Coronary artery (tissue), 2 donors: ENCODE measurements around the gene PLPP3.
A peak's percentile ranks its signal among the peaks of the same experiment; 100 is the strongest.

ENCODE experiments used
- DNase-seq: peaks from one replicate; pipeline ENCODE4 v3.0.0-alpha.2; 2017; ENCODE audit warnings: low spot score
- H3K27ac ChIP-seq, 2 donors: fragments of 200-600 bp; sonication (generic); one replicate each; pipeline ENCODE4 v1.5.1; 2016 to 2019
- H3K4me3 ChIP-seq: fragments of 200-600 bp; sonication (generic); 2 replicates; pipeline ENCODE4 v1.5.1; 2016; ENCODE audit warnings: mild to moderate bottlenecking, moderate library complexity
- CTCF ChIP-seq: fragments of 200-600 bp; sonication (generic); IDR thresholded peaks from one replicate; pipeline ENCODE4 v1.5.1; 2019; ENCODE audit warnings: antibody characterized with exemption

PLPP3 gene

GRCh38 chr1:56511766-56512165 is 67.6 kb downstream of the PLPP3 start:
- no peak for DNase-seq
- TF ChIP-seq CTCF: no peak
- Histone ChIP-seq H3K27ac (no peak overlapping the region), H3K4me3 (no peak overlapping the region)

GRCh38 chr1:56511364-56511763 is 68.0 kb downstream of the PLPP3 start:
- no peak for TF ChIP-seq CTCF
- Histone ChIP-seq H3K4me3 (no peak overlapping the region), H3K27ac (no peak overlapping the region)
- no peak for DNase-seq

DNA sequence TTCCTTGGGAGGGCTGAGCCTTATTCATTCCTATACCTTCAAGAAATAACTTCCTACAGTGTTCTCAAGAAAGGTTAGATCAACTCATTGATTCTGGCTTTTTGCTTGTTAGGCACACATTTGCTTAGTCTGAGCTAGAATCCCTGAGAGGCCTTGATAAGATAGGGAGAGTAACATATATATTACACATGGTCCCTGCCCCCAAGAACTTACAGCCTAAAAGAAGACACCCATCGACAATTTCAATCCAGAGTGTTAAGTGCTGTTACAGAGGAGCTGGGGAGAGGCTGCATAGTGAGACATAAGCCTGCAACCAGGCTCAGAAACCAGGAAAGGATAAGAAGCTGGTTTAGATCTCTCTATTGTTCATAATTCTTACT is 68.7 kb downstream of the PLPP3 start:
- DNase-seq: no peak
- H3K4me3 ChIP-seq: no peak overlapping the region
- no peak overlapping the region for H3K27ac ChIP-seq
- no peak for TF ChIP-seq CTCF

DNA sequence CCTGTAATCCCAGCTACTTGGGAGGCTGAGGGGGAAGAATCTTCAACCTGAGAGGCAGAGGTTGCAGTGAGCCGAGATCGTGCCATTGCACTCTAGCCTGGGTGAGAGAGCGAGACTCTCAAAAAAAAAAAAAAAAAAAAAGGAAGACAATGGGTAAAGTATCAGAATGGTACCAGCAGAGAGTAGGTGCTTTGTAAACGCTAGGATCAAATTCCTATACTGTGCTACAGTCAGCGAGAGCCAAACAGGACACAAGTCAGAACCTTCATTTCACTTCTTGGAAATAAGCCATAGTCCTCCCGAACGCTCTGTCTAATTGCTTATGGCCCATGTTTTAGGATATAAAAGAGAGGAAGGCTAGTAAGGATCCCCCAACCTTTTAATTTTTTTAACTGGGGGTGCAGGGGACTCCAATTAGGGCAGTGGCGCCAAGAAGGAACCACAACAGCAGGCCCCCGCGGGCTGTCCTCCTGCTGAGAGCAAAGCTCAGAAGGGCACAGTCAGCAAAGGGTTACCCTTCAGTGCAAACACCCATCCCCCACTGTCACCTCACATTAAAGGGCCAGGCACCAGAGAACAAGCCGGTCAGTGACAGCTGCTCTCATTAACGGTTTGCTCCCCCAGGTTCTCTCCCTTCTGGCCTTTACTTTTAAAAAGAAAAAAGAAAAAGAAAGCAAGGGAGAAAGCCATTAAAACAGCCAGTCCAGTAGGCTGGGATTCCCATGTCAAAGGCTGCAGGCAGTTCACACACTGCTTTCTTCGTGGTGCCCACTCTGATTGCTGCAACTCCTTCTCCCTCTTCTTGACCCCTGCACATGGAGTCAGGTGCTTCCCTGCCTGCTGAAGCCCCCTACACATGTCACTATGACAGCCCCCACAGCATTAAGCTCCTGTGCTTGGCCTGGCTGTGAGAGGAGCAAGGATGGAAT is 69.4 kb downstream of the PLPP3 start:
- DNase-seq: no peak
- no peak for TF ChIP-seq CTCF
- H3K27ac ChIP-seq: no peak overlapping the region
- no peak overlapping the region for H3K4me3 ChIP-seq

DNA sequence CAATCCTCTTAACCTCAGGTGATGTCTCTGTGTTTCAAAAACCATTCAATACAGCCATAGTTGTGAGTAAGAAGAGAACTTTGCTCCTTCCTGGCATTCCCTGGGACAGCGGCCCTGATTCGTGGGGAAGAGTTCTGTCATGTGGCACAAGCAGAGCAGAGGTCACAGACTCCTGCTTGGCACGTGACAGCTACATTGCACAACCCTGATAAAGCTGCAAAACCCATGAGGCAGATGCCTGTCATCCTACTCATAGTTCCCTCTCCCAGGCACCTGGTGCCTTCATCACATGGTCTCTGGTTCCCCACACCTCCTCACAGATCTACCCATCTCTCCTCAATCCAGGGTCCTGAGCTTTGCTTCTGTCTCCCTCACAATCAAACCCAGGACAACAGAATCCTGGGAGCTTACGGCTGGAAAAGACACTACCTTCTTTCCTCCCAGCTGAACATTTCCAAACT is 70.8 kb downstream of the PLPP3 start:
- peak; percentile 71 for DNase-seq
- Histone ChIP-seq H3K4me3 (no peak overlapping the region), H3K27ac (peak overlapping the region in 1 of 2 donors; percentile 15)
- TF ChIP-seq CTCF: no peak

DNA sequence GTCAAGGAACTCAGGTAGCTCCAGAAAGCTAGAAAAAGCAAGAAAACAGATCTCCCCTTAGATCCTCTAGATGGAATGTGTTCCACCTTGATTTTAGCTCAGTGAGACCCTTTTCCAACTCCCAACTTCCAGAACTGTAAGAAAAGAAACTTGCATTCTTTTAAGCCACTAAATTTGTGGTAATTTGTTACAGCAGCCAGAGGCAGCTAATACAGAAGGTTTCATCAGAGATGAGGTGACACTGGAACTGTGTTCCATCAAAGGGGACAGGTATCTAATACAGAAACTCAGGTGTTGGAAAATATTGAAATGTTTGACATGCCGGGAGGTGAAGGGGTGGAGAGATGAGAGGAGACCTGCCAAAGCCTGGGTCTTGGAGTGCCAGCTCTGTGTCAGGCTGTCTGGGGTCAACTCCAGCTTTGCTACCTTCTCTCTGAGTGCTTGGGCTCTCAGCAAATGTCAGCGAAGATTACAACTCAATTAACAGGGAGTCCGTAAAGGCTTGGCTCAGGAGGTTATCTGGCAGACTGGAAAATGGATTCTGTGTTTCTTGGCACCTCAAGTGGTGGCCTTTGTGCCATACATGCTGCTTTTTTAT is 71.3 kb downstream of the PLPP3 start:
- peak; percentile 26 for DNase-seq
- TF ChIP-seq CTCF: no peak
- H3K27ac ChIP-seq: peak overlapping the region in 1 of 2 donors; percentile 15
- no peak overlapping the region for H3K4me3 ChIP-seq
